Stimulated activated CD4-positive, alpha-beta T cell treated with anti-CD3 and anti-CD28 coated beads, Interleukin-4, amount 100 ng/mL, for 4 hours (primary cell): ENCODE data around the gene SEC24D.

Source experiments
- DNase-seq, 2 experiments: peaks; one replicate each; pipeline ENCODE4 v3.0.0-alpha.2; 2020

Gene SEC24D

DNA sequence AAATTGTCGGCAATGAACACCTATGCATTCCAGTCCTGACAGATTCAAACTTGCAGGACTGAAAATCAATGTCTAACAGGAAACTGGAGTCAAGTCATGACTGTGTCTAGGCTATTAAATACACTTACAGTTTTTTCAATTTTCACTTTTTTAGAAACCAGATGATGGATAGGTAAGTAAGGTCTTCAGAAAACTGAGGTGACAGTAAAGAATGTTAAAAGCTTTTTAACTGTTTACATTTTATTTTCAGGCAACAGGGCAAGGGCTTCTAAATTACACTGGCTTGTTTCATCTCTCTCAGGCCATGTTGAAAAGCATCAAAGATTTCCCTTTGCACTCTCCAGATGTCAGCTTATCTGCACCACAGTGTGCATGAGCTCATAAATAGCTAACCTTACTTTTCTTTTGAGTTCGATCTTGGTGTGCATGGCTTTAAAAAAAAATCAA lies 65.2 kb downstream of the SEC24D start:
- DNase-seq: no peak

DNA sequence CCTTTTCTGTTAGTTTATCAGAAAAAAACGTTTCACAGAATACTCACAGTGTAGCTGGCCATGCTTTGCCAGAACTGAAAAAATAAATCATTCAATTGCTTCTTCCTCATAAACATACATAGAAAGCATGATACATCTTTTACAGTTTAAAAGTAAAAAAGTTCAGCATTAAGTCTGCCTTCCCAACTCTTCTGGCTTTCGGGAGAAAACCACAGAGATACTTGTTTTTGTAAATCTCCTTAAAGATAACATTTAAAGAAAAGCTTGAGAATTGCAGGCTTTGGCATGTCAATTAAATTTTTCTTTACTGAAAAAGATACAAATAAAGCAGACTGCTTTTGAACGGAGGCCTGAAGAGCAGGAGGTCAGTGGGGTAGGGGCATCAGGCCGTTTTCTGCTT lies 66.8 kb downstream of the SEC24D start:
- no peak for DNase-seq

DNA sequence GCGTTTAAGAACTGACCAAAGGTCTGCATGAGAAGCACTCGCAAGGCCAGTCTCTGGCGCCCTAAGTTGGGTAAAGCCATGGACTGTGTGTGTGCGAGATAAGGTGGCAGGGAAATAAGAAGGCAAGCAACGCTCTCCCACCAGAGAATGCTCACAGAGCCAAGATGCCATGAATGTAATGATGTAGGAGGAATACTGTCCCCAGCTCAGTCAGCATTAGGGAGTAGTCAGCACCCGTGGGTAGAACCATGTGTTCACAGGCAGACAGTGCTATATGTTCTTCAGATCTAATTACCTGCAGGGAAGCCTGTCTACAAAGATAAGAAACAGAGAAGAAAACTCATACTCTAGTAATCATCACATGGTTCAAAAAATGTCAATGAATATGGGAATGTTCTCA lies 68.8 kb downstream of the SEC24D start:
- DNase-seq: no peak

DNA sequence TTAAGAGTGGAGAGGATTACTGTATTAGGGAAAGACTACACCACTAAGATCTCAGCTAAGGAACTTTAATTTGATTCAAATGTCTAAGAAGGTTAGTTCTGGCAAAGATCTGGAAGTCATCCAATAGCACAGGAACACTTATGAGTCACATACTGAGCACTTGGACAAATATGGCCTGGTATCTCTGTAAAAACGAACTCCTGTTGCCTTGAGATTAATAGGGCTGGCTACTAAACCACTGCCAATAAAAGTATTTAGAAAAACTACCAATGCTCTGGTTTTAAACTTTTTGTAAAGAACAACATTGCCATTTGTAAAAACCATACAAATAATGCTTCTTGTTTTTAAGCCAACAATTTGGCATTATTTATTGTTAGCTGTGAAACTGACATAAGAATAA lies 70.5 kb downstream of the SEC24D start:
- no peak for DNase-seq

DNA sequence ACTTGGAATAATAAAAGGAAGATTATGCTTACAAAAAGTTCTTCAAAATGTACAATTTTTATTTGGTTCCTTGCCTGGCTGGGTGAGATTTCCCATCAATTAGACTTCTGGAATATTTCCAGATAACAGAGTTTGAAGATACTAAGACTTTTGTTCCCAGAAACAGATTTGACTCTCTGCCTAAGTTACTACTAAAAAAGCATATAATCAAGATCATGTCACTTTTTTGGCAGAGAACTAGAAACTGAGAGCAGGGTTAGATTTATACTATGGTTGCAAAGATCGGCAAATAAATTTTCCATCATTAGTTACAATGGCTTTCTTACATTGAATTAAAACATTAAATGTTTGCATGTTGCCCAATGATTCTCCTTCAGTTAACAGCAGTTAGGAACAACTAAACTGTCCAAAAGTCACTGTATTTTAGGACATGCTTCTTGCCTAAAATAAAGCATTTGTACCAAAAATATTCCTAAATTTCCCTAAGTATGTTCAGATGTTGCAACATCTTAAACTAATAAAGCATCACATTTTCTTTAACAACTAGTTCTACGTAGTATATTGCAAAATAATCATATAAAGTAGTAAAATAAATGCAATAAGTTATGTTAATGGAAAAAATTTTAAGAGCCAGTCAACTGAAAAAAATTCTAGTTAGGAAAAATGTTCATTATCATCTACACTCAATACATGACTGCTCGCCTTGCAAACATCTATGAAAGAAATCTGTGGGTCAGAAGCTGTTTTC lies 73.0 kb downstream of the SEC24D start:
- DNase-seq: no peak

DNA sequence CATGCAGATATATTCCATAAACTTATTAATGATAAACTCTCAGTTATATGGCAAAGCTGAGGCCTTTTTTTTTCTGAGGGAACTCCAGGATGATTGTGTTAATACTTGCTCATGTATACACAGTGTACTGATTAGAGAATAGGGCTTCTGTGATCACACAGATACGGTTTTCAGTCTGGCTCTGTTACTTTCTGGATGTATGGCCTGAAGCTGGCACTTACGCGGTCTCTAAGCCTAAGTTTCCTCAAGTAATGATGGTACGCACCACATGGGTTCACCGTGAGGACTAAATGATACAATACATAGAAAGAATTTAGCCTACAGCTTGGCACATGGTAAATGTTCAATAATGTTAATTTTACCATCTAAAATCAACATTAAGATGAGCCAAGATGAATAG lies 73.8 kb downstream of the SEC24D start:
- DNase-seq: no peak

DNA sequence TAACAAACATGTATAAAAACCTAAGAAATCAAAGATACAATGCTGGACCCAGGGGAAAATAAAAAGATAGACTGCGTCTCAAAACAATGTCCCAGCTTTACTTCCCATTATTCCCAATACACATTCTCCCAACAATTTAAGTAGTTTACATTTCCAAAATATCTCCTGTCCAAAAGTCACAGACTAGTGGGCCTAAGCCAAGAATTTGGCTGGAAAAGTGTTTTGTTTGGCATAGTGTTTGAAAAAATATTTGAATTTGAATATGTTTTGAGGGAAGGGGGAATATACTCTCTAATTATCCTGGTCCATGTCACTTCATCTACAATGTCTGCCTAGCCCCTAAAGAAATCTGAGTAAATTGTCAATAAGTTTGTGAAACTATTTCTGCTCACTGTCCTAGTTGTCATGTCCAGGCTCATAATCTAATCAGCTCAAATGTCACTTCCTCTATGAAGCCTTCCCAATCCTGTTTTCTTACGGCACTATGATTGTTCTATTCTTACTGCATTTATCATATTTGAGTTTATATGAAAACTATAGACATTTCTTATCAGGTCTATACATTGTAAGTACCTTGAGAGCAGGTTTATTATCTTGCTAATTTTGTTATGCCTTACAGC lies 74.4 kb downstream of the SEC24D start:
- no peak for DNase-seq

DNA sequence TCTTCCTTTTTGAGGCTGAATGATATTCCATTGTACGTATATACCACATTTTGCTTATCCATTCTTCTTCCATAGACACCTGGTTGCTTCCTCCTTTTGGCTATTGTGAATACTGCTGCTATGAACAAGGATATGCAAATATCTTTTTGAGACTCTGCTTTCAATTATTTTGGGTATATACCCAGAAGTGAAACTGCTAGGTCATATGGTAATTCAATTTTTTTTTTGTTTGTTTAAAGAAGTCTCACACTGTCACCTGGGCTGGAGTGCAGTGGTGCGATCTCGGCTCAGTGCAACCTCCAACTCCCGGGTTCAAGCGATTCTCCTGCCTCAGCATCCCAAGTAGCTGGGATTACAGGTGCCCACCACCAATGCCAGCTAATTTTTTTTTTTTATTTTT lies 75.4 kb downstream of the SEC24D start:
- no peak for DNase-seq

DNA sequence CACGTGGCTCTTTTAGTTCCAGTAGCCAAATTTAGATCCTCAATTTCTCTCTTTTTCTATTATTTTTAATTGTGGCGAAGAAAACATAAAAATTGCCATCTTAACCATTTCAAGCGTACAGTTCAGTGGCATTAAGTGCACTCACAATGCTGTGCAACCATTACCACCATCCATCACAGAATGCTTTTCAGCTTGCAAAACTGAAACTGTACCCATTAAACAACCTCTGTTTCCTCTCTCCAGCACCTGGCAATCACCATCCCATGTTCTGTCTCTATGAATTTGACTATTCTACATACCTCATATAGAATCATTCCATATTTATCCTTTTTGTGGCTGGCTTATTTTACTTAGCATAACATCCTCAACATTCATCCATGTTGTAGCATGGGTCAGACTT lies 75.8 kb downstream of the SEC24D start:
- no peak for DNase-seq

DNA sequence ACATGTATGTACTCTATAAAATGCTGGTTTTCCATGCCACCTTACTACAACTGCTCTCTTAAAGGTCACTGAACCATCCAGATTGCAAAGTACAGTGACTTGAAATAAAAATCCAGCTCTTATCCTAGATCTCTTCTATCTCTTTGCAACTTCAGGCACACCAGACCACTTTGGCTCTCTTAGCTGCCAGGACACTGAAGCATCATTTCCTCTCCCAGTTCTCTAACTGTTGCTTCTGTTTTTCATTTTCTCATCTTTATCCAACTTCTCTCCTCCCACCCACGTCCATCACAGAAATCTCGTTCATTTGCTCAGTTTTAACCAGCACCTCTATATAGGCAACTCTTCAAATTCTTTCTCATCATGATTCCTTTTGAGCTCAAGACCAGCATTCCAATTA lies 76.4 kb downstream of the SEC24D start:
- DNase-seq: no peak

DNA sequence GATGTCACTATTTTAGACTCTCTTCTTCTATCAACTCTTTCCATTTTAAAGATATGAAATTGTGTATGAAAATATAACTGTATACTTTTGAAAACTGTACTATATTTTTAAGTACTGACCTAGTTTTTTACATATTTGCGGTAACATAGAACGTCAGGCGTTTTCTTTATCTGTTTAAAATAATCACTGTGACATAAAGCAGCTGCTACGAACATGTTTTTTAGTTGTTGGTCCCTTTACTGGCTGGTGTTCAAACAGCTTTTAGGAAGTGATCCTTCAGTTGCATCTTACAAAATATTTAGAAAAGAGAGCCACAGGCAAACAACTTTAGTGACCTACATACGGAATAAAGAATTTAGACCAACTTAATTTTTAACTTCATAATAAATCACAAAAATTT lies 77.6 kb downstream of the SEC24D start:
- DNase-seq: no peak

DNA sequence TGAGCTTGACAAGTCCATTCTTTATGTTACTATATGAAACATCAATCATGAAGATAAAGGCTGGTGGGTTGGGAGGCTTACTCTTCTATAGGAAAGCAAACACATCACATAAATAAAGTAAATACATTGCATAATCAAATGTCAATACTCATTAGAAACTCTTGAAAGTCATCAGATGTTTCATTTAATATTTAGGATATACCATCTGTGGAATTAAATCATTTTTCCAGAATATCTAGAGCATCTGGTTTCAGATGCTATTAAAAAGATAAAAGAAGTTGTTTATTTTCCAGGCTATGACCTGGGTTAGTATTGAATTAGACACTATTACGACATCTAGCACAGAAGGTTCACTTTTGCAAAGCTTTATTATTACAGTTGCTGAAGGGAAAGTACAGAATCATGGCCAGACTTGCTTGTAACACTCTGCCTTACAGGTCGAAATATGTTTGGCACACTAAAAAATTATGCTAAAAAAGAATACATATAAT lies 78.1 kb downstream of the SEC24D start:
- no peak for DNase-seq

DNA sequence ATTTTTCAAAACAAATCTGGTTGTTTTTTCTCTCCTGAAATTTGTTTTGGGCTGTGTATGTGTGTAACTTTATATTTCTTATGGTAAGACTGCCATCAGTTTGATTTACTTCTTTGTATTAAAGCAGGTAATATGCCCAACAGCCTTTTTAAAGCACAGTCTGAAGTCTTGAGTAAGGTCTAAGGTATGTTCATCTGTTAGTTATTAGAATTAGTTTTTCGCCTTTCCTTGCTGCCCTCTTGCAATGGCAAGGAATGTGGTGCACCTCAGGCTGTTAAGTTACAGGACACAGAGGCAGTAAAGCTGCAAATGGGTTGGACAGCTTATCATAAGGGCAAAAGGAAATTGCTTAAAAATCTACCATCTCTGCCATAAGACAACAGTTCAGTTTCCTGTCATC lies 79.0 kb downstream of the SEC24D start:
- DNase-seq: no peak

DNA sequence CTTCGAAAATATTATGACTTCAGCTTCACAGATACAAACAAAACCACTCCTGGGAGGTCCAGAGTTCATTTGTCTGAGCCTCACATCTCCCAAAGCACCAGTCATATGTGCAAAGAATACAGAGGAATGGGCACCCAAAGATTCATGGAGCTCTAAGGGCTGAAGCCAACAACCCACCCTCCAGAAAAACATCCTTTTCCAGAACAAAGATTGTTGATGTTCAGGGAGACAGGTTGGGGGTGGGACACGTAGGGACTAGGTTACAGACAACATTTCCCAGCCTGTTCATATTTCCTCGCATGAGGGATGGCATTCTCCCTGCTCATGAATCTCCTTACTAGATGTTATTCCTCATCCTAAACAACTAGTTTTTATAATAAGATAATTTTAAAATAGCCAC lies 79.5 kb downstream of the SEC24D start:
- no peak for DNase-seq

DNA sequence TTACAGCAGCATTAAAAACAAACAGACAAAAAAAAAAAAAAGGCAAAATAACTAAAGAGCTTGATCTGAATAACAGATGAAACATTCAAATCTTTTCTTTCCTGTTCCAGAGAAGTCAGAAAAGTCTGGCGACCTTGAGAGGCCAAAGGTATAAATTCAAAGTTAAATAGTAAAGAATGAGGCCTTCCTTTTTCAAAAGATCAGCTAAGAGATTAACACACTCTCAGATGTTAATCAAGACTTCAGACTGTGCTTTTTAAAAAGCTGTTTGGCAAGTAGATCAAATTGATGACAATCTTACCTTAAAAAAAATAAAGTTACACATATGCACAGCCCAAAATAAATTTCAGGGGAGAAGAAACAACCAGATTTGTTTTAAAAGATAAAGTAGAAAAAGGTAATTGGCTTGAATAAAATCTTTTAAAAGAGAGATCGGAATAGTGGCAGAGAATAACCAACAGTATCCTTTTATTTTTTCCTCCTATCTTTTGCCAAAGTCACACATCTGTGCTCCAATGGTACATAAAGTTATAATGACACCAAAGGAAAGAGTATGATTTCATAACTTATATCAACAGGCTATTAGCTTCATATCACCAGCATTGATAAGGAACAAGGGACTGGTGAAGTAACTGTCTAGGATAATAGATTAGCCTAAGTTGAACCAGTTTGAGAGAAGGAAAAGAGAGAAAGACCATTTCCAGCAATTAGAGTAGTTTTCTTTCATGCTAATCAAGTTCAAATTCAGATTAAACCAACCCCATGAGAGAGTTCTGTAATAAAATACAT lies 80.3 kb downstream of the SEC24D start:
- no peak for DNase-seq

DNA sequence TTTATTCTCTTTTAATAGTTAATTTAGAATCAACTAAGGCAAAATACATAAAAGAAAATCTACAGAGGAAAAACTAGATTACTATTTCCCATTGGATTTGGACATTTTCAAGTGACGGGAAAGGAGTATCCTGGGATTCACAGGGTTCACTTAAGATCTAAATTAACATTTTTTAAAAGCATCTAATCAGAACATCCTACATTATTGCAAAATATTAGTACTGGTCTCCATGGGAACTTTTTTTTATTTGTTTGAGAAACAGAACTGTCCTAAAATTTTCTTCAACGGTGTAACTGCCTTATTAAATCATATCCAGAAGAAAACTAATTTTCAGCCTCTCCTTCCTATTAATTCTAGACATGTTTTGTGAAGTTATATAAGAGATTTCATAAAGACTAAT lies 81.0 kb downstream of the SEC24D start:
- no peak for DNase-seq

DNA sequence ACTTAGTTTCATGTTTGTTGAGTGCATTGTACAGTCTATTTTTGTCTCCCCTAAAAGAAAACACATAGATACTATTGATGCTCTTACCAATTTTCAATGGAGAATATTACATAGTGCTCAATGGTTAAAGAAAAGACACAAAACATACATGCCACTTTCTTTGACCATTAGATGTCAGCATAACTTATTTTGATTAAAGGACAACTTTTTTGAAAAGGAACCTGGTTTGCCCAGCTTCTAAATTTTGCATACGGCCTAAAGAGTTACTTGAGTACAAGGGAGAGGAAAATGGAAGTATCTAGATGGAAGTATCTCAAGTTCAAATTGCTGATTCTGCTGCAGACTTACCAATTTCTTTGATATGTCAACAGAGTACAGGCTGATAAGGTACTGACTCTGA lies 82.2 kb downstream of the SEC24D start:
- DNase-seq: no peak

DNA sequence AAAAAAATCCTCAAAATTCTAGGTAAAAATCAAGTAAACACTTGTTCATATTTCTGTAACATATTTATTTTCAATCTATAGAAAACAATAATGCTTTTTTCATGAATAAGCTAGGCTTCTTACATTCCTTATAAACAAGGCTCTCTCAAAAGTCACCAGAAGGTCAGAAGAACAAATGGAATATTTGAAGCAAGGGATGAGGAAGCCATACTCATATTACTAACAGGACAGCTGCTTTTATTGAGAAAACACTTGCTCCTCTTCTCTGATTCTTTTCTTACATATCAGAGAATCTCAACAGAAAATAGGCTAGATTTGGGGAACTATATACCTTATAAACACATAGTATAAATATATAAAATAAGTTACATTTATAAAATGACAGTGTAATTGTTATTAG lies 82.8 kb downstream of the SEC24D start:
- no peak for DNase-seq

DNA sequence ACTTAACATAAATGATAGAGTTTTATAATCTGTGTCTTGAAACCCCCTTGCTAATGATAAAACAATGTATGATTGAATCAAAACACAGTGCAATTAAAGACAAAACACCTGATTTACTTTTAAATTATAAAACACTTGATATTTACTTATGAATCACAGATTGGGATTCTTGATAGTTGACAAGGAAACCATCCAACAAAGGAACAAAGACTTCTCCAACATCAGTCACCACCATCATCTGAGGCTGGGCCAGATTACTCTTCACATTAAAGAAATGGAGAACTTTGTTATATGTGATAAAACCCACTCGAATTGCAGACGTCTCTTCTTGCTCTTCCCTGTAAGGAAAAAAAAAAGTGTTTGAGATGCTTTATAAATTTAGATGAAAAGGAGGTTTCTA lies 83.4 kb downstream of the SEC24D start:
- no peak for DNase-seq

DNA sequence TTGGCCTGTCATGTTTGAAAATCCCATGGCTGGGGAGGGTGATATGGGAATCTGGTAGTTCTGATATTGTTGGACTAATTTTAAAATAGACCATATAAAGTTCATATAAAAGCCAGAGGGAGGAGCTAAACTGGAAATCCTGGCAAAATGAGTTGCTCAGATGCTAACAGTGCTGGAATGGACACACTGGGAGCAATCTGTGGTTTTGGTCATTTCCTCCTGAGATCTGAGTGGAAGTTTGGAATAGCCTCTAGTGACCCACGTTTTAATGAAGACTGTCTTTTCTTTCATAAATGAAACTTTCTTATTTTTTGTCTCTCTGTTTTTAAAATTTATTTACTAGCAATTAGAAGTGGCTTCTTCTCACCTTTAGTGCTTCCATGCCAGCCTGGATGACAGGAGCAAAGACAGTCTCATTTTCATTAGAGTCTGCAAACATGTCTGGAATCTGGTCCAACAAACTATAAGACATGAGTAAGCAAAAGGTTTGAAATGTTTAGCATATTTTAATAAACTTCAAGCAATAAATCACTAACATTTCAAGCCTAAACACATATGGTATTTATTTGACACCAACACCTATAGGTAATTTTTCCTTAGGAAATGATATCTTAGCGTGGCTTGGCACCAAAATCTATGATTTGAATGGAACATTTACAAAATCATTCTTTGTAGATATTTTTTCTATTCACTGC lies 84.2 kb downstream of the SEC24D start:
- DNase-seq: no peak

DNA sequence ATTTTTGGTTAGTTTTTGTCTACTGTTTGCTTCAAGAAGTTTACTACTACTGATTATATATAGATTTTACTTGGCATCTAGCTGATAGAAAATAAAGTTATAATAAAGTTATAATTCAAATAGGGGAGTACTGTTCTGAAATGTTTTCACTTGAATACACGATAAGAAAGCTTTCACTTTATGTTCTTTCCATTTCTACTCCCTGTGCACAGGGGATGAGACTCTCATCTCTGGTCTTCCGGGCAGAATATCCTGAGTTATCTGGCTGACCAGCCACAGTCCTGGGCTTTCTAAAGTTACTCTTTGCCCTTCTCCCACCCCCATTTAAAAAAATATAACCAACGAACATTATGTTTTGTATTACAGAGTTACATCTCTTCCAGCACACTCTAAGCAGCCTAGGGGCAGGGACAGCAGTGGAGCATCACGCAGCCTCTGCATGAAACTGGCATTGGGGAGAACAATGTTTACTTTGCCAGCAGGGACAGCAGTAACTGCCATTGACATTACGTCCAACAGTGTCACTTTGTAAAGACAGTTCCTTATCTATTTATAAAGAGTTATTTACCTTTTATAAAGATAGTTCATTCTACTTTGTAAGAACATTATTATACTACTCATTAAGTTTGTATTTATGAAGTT lies 86.5 kb downstream of the SEC24D start:
- no peak for DNase-seq

DNA sequence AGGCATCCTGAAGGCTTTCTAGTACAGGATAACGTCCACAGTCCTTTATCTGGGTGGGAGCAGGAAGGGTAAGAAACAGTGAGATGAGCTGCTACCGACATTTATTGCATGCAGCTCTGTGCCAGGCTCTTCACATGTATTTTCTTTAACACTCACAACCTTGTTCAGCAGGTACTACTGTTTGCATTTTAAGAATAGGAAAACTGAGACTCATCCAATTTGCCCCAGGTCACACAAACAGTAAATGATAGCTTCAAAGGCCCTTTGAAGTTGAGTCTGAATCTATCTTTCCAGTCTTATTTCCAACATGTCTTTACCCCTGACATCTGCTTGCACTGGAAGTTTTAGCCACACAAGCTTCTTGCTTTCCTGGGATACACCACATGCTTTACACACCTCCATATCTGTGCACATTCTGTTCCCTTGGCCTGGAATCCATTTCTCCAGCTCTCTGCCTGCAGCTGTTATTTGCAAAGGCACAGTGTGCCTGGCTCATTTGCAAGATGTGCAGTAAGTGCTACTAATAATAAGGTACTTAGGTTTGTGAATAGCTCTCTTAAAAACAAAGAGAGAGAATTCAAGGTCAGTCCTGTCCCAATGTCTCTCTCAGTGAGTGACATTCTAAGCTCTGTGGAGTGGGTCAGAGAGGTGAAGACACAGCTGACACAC lies 89.5 kb downstream of the SEC24D start:
- no peak for DNase-seq
